T-helper 2 cell treated with Interferon-gamma antibody and Interleukin-4, amounts not matched to agents 5 μg/mL and 100 μg/mL, for 36 hours (primary cell): Measurements from ENCODE around the gene WNT2B.

Experiments used
- DNase-seq: peaks from one replicate; pipeline ENCODE4 v3.0.0; 2021; ENCODE audit warnings: low spot score
- H3K27ac Mint-ChIP-seq: one replicate; pipeline ENCODE4 v1.8.0; 2021; ENCODE audit warnings: mild to moderate bottlenecking, mixed read lengths
- H3K27me3 Mint-ChIP-seq: one replicate; pipeline ENCODE4 v1.8.0; 2021; ENCODE audit warnings: low read depth, mixed read lengths
- H3K36me3 Mint-ChIP-seq: one replicate; pipeline ENCODE4 v1.8.0; 2021; ENCODE audit warnings: low read depth, mixed read lengths
- H3K4me1 Mint-ChIP-seq: one replicate; pipeline ENCODE4 v1.8.0; 2021; ENCODE audit warnings: low read depth, mixed read lengths
- H3K4me3 Mint-ChIP-seq: one replicate; pipeline ENCODE4 v1.8.0; 2022; ENCODE audit warnings: mild to moderate bottlenecking, moderate library complexity, mixed read lengths
- H3K9me3 Mint-ChIP-seq: one replicate; pipeline ENCODE4 v1.8.0; 2021; ENCODE audit warnings: mixed read lengths

WNT2B gene

GRCh38 chr1:112509005-112509659 lies 367 bp downstream of the WNT2B start:
- Mint-ChIP-seq H3K4me1 (peaks cover 3% of the 10 kb centered on the region), H3K27ac (no peak overlapping the region), H3K4me3 (peak overlapping the region; percentile 34), H3K36me3 (no peaks in the 10 kb centered on the region), H3K9me3 (no peaks in the 10 kb centered on the region), H3K27me3 (peaks cover 67% of the 10 kb centered on the region)
- DNase-seq, result no peak

GRCh38 chr1:112509660-112510178 lies 954 bp downstream of the WNT2B start:
- no peaks in the 10 kb centered on the region for H3K9me3 Mint-ChIP-seq
- H3K4me1 Mint-ChIP-seq, result peaks cover 3% of the 10 kb centered on the region
- peaks cover 61% of the 10 kb centered on the region for H3K27me3 Mint-ChIP-seq
- no peak for DNase-seq
- peak overlapping the region; percentile 47 for H3K4me3 Mint-ChIP-seq
- H3K36me3 Mint-ChIP-seq, result no peaks in the 10 kb centered on the region
- no peak overlapping the region for H3K27ac Mint-ChIP-seq

GRCh38 chr1:112510340-112510739 lies 1.6 kb downstream of the WNT2B start:
- no peak for DNase-seq
- Mint-ChIP-seq H3K4me1 (peaks cover 3% of the 10 kb centered on the region), H3K27ac (no peak overlapping the region), H3K9me3 (no peaks in the 10 kb centered on the region), H3K27me3 (peaks cover 55% of the 10 kb centered on the region), H3K4me3 (peak overlapping the region; percentile 47), H3K36me3 (no peaks in the 10 kb centered on the region)

GRCh38 chr1:112511897-112512296 lies 3.1 kb downstream of the WNT2B start:
- no peak for DNase-seq
- peaks cover 44% of the 10 kb centered on the region for H3K27me3 Mint-ChIP-seq
- H3K27ac Mint-ChIP-seq, result no peak overlapping the region
- H3K4me1 Mint-ChIP-seq, result peaks cover 3% of the 10 kb centered on the region
- no peaks in the 10 kb centered on the region for H3K9me3 Mint-ChIP-seq
- H3K36me3 Mint-ChIP-seq, result no peaks in the 10 kb centered on the region
- no peak overlapping the region for H3K4me3 Mint-ChIP-seq

- DNase-seq, result no peak
- Mint-ChIP-seq H3K36me3 (no peaks in the 10 kb centered on the region), H3K27me3 (peaks cover 33% of the 10 kb centered on the region), H3K9me3 (no peaks in the 10 kb centered on the region), H3K4me1 (peaks cover 2% of the 10 kb centered on the region), H3K4me3 (no peak overlapping the region), H3K27ac (no peak overlapping the region)
Observed at GRCh38 chr1:112513112-112513870, 4.5 kb downstream of the WNT2B start.

GRCh38 chr1:112514901-112515300 lies 6.1 kb downstream of the WNT2B start:
- DNase-seq, result no peak
- Mint-ChIP-seq H3K9me3 (no peaks in the 10 kb centered on the region), H3K36me3 (no peaks in the 10 kb centered on the region), H3K4me1 (no peaks in the 10 kb centered on the region), H3K27me3 (peaks cover 23% of the 10 kb centered on the region), H3K4me3 (no peak overlapping the region), H3K27ac (no peak overlapping the region)

- peaks cover 18% of the 10 kb centered on the region for H3K27me3 Mint-ChIP-seq
- no peak overlapping the region for H3K27ac Mint-ChIP-seq
- H3K36me3 Mint-ChIP-seq, result no peaks in the 10 kb centered on the region
- no peaks in the 10 kb centered on the region for H3K4me1 Mint-ChIP-seq
- DNase-seq, result no peak
- H3K4me3 Mint-ChIP-seq, result no peak overlapping the region
- H3K9me3 Mint-ChIP-seq, result no peaks in the 10 kb centered on the region
Observed at GRCh38 chr1:112515311-112516009, 6.7 kb downstream of the WNT2B start.

- Mint-ChIP-seq H3K4me1 (no peaks in the 10 kb centered on the region), H3K9me3 (no peaks in the 10 kb centered on the region), H3K27me3 (peaks cover 12% of the 10 kb centered on the region), H3K36me3 (no peaks in the 10 kb centered on the region), H3K27ac (no peak overlapping the region), H3K4me3 (no peak overlapping the region)
- DNase-seq, result no peak
Observed at GRCh38 chr1:112516141-112516540, 7.4 kb downstream of the WNT2B start.

GRCh38 chr1:112517231-112517630 lies 8.5 kb downstream of the WNT2B start:
- Mint-ChIP-seq H3K27ac (no peak overlapping the region), H3K9me3 (no peaks in the 10 kb centered on the region), H3K36me3 (no peaks in the 10 kb centered on the region), H3K4me1 (no peaks in the 10 kb centered on the region), H3K27me3 (peaks cover 1% of the 10 kb centered on the region), H3K4me3 (no peak overlapping the region)
- no peak for DNase-seq

GRCh38 chr1:112517646-112518045 lies 8.9 kb downstream of the WNT2B start:
- Mint-ChIP-seq H3K4me3 (no peak overlapping the region), H3K27me3 (no peaks in the 10 kb centered on the region), H3K9me3 (no peaks in the 10 kb centered on the region), H3K36me3 (no peaks in the 10 kb centered on the region), H3K27ac (no peak overlapping the region), H3K4me1 (no peaks in the 10 kb centered on the region)
- no peak for DNase-seq

GRCh38 chr1:112518186-112518585 lies 9.4 kb downstream of the WNT2B start:
- no peaks in the 10 kb centered on the region for H3K36me3 Mint-ChIP-seq
- no peaks in the 10 kb centered on the region for H3K9me3 Mint-ChIP-seq
- no peaks in the 10 kb centered on the region for H3K4me1 Mint-ChIP-seq

GRCh38 chr1:112520166-112520565 lies 11.4 kb downstream of the WNT2B start:
- Mint-ChIP-seq H3K36me3 (no peaks in the 10 kb centered on the region), H3K9me3 (no peaks in the 10 kb centered on the region), H3K27me3 (no peaks in the 10 kb centered on the region), H3K4me1 (no peaks in the 10 kb centered on the region), H3K4me3 (no peak overlapping the region), H3K27ac (no peak overlapping the region)
- DNase-seq, result no peak

More at GRCh38 chr1:112518186-112518585, 9.4 kb downstream of the WNT2B start:
- Mint-ChIP-seq H3K27me3 (no peaks in the 10 kb centered on the region), H3K27ac (no peak overlapping the region), H3K4me3 (no peak overlapping the region)
- no peak for DNase-seq

GRCh38 chr1:112522621-112523020 lies 13.9 kb downstream of the WNT2B start:
- Mint-ChIP-seq H3K9me3 (no peaks in the 10 kb centered on the region), H3K4me3 (no peak overlapping the region), H3K27me3 (no peaks in the 10 kb centered on the region), H3K27ac (no peak overlapping the region), H3K4me1 (no peaks in the 10 kb centered on the region), H3K36me3 (peaks cover 2% of the 10 kb centered on the region)
- DNase-seq, result no peak

- Mint-ChIP-seq H3K4me3 (no peak overlapping the region), H3K36me3 (peaks cover 2% of the 10 kb centered on the region), H3K9me3 (no peaks in the 10 kb centered on the region), H3K4me1 (no peaks in the 10 kb centered on the region), H3K27ac (no peak overlapping the region), H3K27me3 (no peaks in the 10 kb centered on the region)
- DNase-seq, result no peak
Observed at GRCh38 chr1:112524251-112524650, 15.5 kb downstream of the WNT2B start.
